GM19328 (cell line): ENCODE data around the gene TEAD2.
"Not testable (repeated sequence)": the region's sequence is repeated elsewhere in the genome, so short reads cannot be mapped to it uniquely, and the experiment has no call there.

Source experiments
- ATAC-seq: cut with Tn5 transposase; IDR thresholded peaks from one replicate; pipeline ENCODE4 v1.9.1; 2021; ENCODE audit warnings: mild to moderate bottlenecking, moderate library complexity; ENCODE audit not compliant: unreplicated experiment

The TEAD2 gene

DNA sequence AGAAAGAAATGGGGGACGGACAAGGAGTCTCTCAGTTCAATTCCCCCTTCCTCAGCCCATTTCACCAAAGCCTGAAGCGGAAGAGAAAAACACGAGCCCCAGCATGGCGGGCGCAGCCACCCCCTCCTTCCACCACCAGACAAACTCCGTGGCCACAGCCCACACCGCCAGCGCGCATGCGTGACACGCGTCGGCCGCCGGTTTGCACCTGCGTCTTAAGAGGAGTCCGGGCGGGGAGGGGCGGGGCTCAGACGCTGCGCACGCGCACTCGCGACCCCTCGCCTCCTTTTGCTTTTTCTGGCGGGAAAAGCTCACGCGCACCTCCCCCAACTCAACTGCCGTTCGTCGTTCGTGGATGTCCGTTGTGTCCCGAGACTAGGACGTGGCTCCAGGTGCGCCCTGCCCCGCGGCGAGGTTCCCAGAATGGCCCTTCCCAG, 25.7 kb upstream of the TEAD2 start, which contains the start of gene KASH5:
Gene KASH5, plus strand, starts transcription at position 314 of the 437 bp plus-strand sequence. CDS start 2,635 bp downstream, outside the sequence.
- no peak for ATAC-seq

GRCh38 chr19:49383599-49383998, 21.4 kb upstream of the TEAD2 start:
- ATAC-seq = no peak

DNA sequence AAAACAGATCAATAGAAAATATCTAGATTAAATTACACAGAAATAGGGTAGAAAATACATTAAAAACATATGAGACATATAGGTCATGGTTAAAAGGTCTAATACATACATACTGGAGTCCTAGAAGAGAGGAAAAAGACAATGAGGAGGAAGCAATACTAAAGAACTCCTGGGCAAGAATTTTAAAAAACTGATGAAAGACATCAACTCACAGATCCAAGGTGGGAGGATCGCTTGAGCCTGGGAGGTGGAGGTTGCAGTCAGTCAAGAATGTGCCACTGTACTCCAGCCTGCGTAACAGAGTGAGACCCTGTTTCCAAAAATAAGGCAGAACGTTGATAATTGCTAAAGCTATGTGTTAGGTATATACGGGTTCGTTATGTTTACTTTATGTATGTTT, 20.4 kb upstream of the TEAD2 start:
- ATAC-seq = no peak

- ATAC-seq = no peak
These were observed 18.2 kb upstream of the TEAD2 start for GRCh38 chr19:49380391-49380790.

DNA sequence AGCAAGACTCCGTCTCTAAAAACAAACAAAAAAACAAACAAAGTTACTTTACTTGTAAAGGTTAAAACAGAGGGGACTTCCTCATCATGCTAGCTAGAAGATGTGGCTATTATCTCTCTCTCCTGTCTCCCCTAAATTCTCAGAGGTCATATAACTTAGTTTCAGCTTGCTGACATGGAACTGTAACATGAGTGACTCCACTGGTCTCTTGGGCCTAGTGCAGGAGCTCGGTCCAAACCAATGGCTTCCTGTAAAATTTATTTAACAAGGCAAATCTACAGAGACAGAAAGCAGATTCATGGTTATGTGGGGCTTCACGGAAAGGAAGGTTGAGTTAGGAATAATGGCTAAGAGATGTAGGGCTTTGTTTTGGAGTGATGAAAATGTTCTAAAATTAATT, 16.3 kb upstream of the TEAD2 start:
- no peak for ATAC-seq

DNA sequence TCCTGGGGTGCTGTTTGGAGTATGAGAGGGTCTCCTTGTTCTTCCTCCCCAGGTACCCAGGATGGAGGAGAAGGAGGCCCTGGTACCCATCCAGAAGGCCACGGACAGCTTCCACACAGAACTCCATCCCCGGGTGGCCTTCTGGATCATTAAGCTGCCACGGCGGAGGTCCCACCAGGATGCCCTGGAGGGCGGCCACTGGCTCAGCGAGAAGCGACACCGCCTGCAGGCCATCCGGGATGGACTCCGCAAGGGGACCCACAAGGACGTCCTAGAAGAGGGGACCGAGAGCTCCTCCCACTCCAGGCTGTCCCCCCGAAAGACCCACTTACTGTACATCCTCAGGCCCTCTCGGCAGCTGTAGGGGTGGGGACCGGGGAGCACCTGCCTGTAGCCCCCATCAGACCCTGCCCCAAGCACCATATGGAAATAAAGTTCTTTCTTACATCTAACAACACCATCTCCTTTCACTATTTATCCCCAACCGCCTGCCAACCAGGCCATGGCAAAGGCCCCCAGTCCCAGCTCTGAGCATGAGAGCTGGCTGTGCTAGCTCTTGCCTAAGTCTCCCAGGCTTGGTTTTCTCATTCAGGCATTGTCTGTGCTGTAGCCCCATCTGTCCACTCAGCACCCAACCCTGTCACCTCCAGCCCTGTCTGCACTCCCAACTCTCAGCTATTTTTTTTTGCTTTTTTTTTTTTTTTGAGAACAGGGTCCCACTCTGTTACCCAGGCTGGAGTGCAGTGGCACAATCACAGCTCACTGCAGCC, 12.6 kb upstream of the TEAD2 start:
- ATAC-seq = no peak

- not testable (repeated sequence) for ATAC-seq
These were observed 11.0 kb upstream of the TEAD2 start for GRCh38 chr19:49373174-49373573.

GRCh38 chr19:49371184-49371583, 9.0 kb upstream of the TEAD2 start:
- no peak for ATAC-seq

GRCh38 chr19:49368711-49369358, 6.6 kb upstream of the TEAD2 start:
- no peak for ATAC-seq

GRCh38 chr19:49366110-49366509, 3.9 kb upstream of the TEAD2 start:
- no peak for ATAC-seq

DNA sequence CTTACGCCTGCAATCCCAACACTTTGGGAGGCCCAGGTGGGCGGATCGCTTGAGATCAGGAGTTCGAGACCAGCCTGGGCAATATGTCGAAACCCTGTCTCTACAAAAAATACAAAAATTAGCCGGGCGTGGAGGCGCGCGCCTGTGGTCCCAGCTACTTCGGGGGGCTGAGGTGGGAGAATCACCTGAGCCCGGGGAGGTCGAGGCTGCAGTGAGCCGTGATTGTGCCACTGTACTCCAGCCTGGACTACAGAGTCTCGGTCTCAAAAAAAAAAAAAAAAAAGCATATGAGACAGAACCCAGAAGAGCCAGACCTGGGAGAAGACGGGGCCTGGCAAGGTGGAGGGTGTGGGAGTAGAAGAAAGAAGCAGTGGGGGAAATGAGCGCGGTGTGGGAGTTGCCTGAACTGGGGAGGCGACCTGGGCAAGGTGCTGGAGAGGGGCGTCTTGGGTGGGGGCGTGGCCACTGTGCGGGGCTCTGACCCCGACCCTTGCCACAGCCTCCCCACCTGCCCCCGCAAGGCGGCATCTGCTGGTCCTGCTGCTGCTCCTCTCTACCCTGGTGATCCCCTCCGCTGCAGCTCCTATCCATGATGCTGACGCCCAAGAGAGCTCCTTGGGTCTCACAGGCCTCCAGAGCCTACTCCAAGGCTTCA, 2.0 kb upstream of the TEAD2 start:
- ATAC-seq = no peak

DNA sequence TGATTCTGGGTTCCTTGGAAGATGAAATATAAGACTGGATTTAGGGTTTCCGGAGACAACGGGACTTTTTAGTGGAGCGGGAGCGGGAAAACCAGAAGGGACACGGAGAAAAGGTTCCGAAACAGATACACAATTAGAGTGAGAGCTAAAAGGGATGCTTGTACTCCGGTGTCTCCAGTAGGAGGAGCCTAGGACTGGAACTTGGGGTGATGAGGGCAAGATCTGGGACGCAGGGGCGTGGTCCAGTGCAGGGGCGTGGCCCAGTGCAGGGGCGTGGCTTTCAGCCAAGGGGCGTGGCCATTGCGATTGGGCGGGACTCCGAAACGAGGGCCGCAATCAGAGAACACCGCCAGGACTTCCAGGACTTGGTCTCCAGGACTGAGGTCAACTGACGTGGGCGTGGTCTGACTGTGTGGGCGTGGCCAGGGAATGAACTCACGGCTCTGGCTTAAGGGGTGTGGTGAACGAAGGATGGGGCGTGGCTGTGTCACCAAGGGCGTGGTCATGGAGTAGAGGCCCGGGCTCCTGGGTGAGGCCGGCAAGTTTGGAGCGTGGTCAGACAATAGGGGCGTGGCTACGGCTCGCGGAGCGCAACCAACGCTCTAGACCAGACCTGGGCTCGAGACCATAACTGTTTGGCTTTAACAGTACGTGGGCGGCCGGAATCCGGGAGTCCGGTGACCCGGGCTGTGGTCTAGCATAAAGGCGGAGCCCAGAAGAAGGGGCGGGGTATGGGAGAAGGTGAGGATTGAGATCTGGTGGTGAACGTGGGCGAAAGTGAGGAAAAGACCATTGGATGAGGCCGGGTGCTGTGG, 1.3 kb upstream of the TEAD2 start, which contains the start of gene DKKL1:
Gene DKKL1, plus strand, starts transcription at position 610 of the 815 bp plus-strand sequence. Its CDS starts 122 bp downstream, at position 732.
- ATAC-seq = no peak

- ATAC-seq = no peak
These were observed 682 bp upstream of the TEAD2 start for GRCh38 chr19:49362929-49363267.

- no peak for ATAC-seq
These were observed 673 bp downstream of the TEAD2 start for GRCh38 chr19:49361438-49362047.

DNA sequence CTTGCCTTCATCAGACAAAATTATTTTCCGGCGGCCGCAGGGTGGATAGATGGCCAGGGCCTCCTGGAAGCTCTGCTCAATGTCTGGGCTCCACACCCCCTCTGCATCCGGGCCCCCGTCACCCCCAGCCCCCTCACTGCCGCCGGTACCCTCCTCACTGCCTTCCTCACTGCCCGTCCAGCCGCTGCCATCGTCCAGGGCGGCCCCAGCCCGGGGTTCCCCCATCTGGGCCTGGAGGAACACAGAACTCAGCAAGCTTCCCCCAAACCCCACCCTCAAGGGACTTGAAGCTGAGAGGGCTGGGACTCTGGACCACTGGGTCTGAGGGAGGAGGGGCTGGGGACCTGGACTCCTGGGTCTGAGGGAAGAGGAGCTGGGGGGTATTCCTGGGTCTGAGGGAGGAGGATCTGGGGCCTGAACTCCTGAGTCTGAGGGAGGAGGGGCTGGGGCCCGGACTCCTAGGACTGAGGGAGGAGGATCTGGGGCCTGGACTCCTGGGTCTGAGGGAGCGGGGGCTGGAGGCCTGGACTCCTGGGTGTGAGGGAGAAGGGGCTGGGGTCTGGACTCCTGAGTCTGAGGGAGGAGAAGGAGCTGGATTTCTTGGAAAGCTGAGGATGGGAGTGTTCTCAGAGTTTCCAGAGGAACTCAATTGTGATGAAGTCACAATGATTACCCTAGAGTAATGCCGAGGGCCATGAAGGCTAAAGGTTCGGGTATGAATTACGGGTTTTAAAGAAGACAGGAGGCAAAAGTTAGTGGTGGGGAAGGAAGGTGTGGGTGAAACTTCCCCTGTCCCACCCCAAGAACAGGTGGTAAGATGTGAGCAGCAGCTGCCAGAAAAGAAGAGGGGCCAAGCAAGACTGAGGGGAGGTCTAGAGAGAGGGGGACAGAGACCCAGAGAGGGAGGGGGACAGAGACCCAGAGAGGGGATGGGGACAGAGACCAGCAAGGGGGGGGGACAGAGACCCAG, 2.1 kb downstream of the TEAD2 start:
- ATAC-seq = no peak

GRCh38 chr19:49357186-49357585, 5.0 kb downstream of the TEAD2 start:
- no peak for ATAC-seq

DNA sequence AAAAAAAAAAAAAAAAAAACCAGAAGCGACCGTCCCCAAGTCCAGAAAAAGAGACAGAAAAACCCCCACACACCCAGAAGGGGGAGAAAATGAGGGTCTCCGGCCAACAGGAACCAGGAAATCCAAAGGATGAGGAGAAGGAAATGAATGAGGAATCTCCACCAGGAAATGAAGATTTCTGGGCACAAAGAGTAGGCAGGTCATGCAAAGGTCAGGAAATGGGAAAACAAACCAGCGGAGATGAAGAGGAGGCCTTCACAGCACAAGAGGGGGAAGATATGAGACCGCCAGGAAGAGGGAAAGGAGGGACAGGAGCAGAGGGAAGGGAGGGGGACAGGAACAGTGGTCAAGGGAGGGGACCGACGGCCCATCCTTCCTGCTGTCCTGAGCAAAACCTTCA, 5.8 kb downstream of the TEAD2 start:
- ATAC-seq = no peak

- no peak for ATAC-seq
These were observed 6.3 kb downstream of the TEAD2 start for GRCh38 chr19:49355909-49356353.

- ATAC-seq = no peak
These were observed 12.6 kb downstream of the TEAD2 start for GRCh38 chr19:49349567-49349966.
